Breast epithelium (tissue), 4 donors: ENCODE data around the gene EDA. TPM values are rescaled to one million over a fixed set of nuclear protein-coding genes. Genes with fewer than 3 reads are reported as not detected.
A peak's percentile ranks its signal among the peaks of the same experiment; 100 is the strongest.

Experiments used
- DNase-seq, 2 donors: peaks; one replicate each; pipeline ENCODE4 v3.0.0-alpha.2; 2019; ENCODE audit warnings: low spot score in 2 of 2
- H3K27ac ChIP-seq, 2 donors: fragments of 200-600 bp; sonication (generic) in 1 of 2; one replicate each; pipeline ENCODE4 v1.5.1; 2016 to 2019; ENCODE audit warnings: mild to moderate bottlenecking in 1 of 2
- H3K27me3 ChIP-seq, 2 donors: fragments of 200-600 bp; sonication (generic) in 1 of 2; one replicate each; pipeline versions ENCODE4 v1.5.1 to v1.6.0; 2017 to 2019; ENCODE audit warnings: control low read depth in 1 of 2, mild to moderate bottlenecking in 1 of 2
- H3K36me3 ChIP-seq: fragments of 200-600 bp; one replicate; pipeline ENCODE4 v1.5.1; 2019
- H3K4me1 ChIP-seq, 2 donors: fragments of 200-600 bp; sonication (generic); one replicate each; pipeline ENCODE4 v1.5.1; 2016 to 2019; ENCODE audit warnings: control low read depth in 1 of 2
- H3K4me3 ChIP-seq, 3 donors: fragments of 200-600 bp; sonication (generic); 1 replicate in 2 of 3; 2 replicates in 1 of 3; pipeline ENCODE4 v1.5.1; 2016 to 2019; ENCODE audit warnings: mild to moderate bottlenecking in 3 of 3, moderate library complexity in 2 of 3
- H3K9me3 ChIP-seq, 2 donors: fragments of 200-600 bp; sonication (generic) in 1 of 2; one replicate each; pipeline ENCODE4 v1.5.1; 2016 to 2019; ENCODE audit warnings: control low read depth in 1 of 2
- POLR2A ChIP-seq: fragments of 450-650 bp; IDR thresholded peaks from one replicate; pipeline ENCODE4 v1.6.1; 2016; ENCODE audit warnings: antibody characterized with exemption, mild to moderate bottlenecking, moderate library complexity
- POLR2AphosphoS5 ChIP-seq, 3 donors: sonication (generic); formaldehyde crosslinking; IDR thresholded peaks; one replicate each; pipeline ENCODE4 v1.6.1; 2017; ENCODE audit warnings: antibody characterized with exemption in 3 of 3
- intact Hi-C: fragments of 100-400 bp; cut with DNase I; formaldehyde crosslinking; loops from one replicate; pipeline ENCODE4 v1.15.1; 2023; ENCODE audit warnings: low total_unique reads
- total RNA-seq, 3 donors: library from RNA; depleted of rRNA; stranded (reverse); fragments of >200 nt; gene quantifications; one replicate each; pipeline ENCODE4 v1.1.0, GENCODE V29; 2016
- TF ChIP-seq, protein P1 (sequence below), 3 donors: fragments of 450-650 bp; IDR thresholded peaks; one replicate each; pipeline ENCODE4 v1.5.1; 2016 to 2017; ENCODE audit warnings: antibody characterized with exemption in 3 of 3, mild to moderate bottlenecking in 3 of 3, moderate library complexity in 3 of 3

Gene EDA
- total RNA-seq, 3 donors from 2014 or later = 3.6 to 6.7 (median 5.0) TPM

DNA sequence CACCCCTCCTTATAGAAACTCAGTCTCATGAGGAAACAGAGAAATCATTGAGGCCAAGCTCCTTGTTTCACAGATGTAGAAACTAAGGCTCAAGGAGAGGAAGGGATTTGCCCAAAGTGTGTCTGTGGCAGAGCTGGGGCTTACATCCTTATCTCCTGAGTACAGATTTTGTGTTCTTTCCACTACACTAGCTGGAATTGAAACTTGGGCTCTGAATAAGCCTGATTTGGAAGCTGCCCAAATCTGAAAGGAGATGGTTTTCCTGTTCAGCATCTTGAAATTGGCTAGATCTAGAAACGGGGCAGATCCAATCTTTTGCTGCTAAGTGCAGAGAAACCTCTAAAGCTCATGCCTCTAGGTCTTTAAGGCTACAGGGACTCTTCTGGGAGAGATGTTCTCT, 409.6 kb downstream of the EDA start:
- peaks cover 0 to 54% of the 10 kb centered on the region in 2 donors for H3K27me3 ChIP-seq
- no peaks in the 10 kb centered on the region for H3K4me1 ChIP-seq
- no peaks in the 10 kb centered on the region for H3K9me3 ChIP-seq
- TF ChIP-seq POLR2A (no peak), POLR2AphosphoS5 (IDR thresholded peaks at IDR 0.05) (no peak)
- TF ChIP-seq, protein P1, sequence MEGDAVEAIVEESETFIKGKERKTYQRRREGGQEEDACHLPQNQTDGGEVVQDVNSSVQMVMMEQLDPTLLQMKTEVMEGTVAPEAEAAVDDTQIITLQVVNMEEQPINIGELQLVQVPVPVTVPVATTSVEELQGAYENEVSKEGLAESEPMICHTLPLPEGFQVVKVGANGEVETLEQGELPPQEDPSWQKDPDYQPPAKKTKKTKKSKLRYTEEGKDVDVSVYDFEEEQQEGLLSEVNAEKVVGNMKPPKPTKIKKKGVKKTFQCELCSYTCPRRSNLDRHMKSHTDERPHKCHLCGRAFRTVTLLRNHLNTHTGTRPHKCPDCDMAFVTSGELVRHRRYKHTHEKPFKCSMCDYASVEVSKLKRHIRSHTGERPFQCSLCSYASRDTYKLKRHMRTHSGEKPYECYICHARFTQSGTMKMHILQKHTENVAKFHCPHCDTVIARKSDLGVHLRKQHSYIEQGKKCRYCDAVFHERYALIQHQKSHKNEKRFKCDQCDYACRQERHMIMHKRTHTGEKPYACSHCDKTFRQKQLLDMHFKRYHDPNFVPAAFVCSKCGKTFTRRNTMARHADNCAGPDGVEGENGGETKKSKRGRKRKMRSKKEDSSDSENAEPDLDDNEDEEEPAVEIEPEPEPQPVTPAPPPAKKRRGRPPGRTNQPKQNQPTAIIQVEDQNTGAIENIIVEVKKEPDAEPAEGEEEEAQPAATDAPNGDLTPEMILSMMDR (IDR thresholded peaks at IDR 0.05) = no peak
- H3K4me3 ChIP-seq = no peak overlapping the region
- no peak for DNase-seq
- no peak overlapping the region for H3K27ac ChIP-seq
- no peaks in the 10 kb centered on the region for H3K36me3 ChIP-seq
- intact Hi-C loops = loop anchor here (5.0 kb wide), 1 partner anchor 763 kb away; no protein-coding TSS in a partner anchor

DNA sequence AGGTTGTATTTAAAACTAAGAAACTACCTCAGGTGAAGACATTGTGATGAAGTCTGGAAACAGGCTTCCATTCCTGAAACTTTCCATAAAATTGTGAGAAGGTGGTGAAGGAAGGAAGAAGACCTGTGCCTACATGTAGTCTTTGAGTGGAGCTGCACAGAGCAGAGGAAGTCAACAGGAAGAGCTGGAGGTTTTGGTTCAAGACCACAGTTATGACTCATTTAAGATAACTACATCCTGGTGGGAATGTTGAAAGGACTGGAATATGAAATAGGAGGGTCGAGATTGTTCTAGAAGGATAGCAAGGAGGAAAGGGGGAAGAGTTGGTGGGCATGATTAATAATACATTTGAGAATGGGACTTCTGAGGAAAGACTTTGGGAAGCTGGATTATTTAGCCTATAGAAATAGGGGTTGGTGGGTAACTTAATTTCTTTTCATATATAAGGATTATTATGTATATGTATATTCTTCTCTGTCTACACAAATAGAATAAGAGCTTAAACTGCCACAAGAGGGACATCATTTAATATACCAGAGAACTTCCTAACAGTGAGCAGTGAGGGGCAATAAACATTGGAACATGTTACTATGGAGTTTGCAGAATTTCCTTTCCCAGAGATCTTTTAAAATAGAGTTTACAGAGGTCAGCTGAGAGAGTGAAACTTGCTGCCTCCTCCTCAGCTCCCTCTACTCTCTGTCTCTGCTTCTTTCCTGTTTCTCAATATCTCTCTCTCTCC, 410.4 kb downstream of the EDA start:
- intact Hi-C loops = loop anchor here (5.0 kb wide), 1 partner anchor 764 kb away; no protein-coding TSS in a partner anchor
- TF ChIP-seq POLR2AphosphoS5 (IDR thresholded peaks at IDR 0.05) (no peak), POLR2A (no peak)
- TF ChIP-seq, protein P1 (IDR thresholded peaks at IDR 0.05) = no peak

DNA sequence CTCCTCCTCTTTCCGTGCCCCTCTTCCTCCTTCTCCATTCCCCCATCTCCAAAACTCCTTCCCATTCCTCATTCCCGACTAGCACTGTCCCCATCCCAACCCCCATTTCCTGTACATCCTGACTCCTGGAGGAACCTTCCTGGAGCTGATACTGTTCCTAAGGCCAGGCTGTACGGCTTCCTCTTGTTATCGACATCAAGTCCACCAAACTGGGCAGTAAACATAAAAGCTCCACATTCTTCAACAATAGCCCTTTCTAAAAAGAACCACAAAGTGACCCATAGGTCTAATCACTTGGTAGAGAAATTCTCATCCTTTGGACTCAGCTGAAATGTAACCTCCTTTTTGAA, 410.9 kb downstream of the EDA start:
- no peak overlapping the region for H3K4me3 ChIP-seq
- peaks cover 0 to 68% of the 10 kb centered on the region in 2 donors for H3K27me3 ChIP-seq
- no peaks in the 10 kb centered on the region for H3K36me3 ChIP-seq
- no peaks in the 10 kb centered on the region for H3K9me3 ChIP-seq
- intact Hi-C loops = loop anchor here (5.0 kb wide), 1 partner anchor 765 kb away; no protein-coding TSS in a partner anchor
- no peak for DNase-seq
- no peak for TF ChIP-seq POLR2A
- H3K4me1 ChIP-seq = no peaks in the 10 kb centered on the region
- H3K27ac ChIP-seq = no peak overlapping the region

More for the DNA sequence above, 410.4 kb downstream of the EDA start:
- Histone ChIP-seq H3K9me3 (no peaks in the 10 kb centered on the region), H3K4me1 (no peaks in the 10 kb centered on the region), H3K4me3 (no peak overlapping the region), H3K27ac (no peak overlapping the region), H3K36me3 (no peaks in the 10 kb centered on the region), H3K27me3 (peaks cover 0 to 62% of the 10 kb centered on the region in 2 donors)
- DNase-seq = no peak

DNA sequence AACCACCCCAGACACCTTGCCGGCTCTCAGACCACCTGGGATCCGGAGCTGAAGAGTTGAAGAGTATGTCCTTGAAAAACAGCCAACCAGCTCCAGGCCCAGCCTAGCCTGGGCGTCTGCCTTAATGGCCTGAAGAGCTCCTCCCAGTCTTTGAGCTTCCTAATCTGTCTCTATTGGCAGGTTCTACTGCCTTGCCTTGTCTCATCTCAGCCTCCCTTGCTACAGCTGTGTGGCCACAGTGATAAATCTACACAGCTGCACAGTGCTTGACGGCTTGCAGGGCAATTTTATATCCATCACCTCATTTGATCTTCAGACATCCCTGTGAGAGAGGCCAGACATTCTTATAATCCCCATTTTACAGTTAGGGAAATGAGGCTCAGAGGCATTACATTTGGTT, 413.9 kb downstream of the EDA start:
- H3K27me3 ChIP-seq = peaks cover 0 to 88% of the 10 kb centered on the region in 2 donors
- no peak for DNase-seq
- H3K9me3 ChIP-seq = no peaks in the 10 kb centered on the region
- intact Hi-C loops = loop anchor here (5.0 kb wide), 1 partner anchor 768 kb away; no protein-coding TSS in a partner anchor
- H3K4me3 ChIP-seq = no peak overlapping the region
- H3K4me1 ChIP-seq = no peaks in the 10 kb centered on the region
- no peak overlapping the region for H3K27ac ChIP-seq
- TF ChIP-seq, protein P1 (IDR thresholded peaks at IDR 0.05) = no peak
- TF ChIP-seq POLR2A (no peak), POLR2AphosphoS5 (IDR thresholded peaks at IDR 0.05) (no peak)
- no peaks in the 10 kb centered on the region for H3K36me3 ChIP-seq

DNA sequence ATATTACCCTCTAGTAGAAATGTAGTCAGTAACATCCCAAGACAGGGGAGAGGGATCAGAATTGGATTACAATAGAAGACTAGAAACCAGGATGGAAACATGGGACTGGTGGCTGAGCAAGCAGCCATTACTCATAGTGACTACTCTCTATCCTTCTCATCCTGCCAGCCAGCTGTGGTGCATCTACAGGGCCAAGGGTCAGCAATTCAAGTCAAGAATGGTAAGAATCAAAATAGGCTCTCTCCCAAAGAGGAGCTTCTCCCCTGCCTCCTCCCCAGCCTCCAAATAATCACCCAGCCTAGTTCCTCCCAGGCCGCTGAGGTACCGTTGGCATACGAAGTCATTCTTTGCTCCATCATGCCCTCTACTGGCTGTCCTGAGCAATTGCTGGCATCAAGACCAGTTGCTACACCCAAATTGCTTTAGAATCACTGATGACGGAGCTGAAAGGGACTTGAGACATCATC, 414.4 kb downstream of the EDA start:
- H3K4me3 ChIP-seq = no peak overlapping the region
- H3K4me1 ChIP-seq = no peaks in the 10 kb centered on the region
- intact Hi-C loops = no loop called here
- no peak for DNase-seq
- no peaks in the 10 kb centered on the region for H3K9me3 ChIP-seq
- no peak overlapping the region for H3K27ac ChIP-seq
- no peaks in the 10 kb centered on the region for H3K36me3 ChIP-seq
- H3K27me3 ChIP-seq = peaks cover 0 to 83% of the 10 kb centered on the region in 2 donors
- TF ChIP-seq POLR2AphosphoS5 (IDR thresholded peaks at IDR 0.05) = no peak
- TF ChIP-seq, protein P1 (IDR thresholded peaks at IDR 0.05) = peak; percentile 26 to 53 (median 48)
